Muscle of leg (tissue), 11 donors: Measurements from ENCODE around the gene TBC1D22A. TPM values are rescaled to one million over a fixed set of nuclear protein-coding genes. Genes with fewer than 3 reads are reported as not detected.
A peak's percentile ranks its signal among the peaks of the same experiment; 100 is the strongest.

ENCODE experiments used
- DNase-seq: peaks from one replicate; pipeline ENCODE4 v3.0.0; 2013
- H3K27ac ChIP-seq: one replicate; pipeline ENCODE4 v1.5.1; 2013; ENCODE audit warnings: mild to moderate bottlenecking, low read length, control low read depth
- H3K27me3 ChIP-seq: one replicate; pipeline ENCODE4 v1.6.1; 2013; ENCODE audit warnings: low read length; ENCODE audit not compliant: control insufficient read depth, insufficient read depth
- H3K36me3 ChIP-seq: one replicate; pipeline ENCODE4 v1.6.1; 2013; ENCODE audit warnings: low read length; ENCODE audit not compliant: control insufficient read depth, insufficient read depth
- H3K4me1 ChIP-seq: one replicate; pipeline ENCODE4 v1.6.1; 2013; ENCODE audit warnings: low read length; ENCODE audit not compliant: control insufficient read depth, insufficient read depth
- H3K4me3 ChIP-seq: one replicate; pipeline ENCODE4 v1.5.1; 2013; ENCODE audit warnings: low read length, control low read depth
- H3K9me3 ChIP-seq: replicated peaks from 2 replicates; pipeline ENCODE4 v1.6.1; 2013; ENCODE audit warnings: low read depth, low read length; ENCODE audit not compliant: control insufficient read depth
- WGBS: methylation state at CpG from one replicate; pipeline ENCODE4 v1.1.5; 2013; ENCODE audit warnings: missing lambda C conversion rate; ENCODE audit not compliant: insufficient coverage; 5-methylcytosine and 5-hydroxymethylcytosine counted together
- polyA plus RNA-seq, 8 donors: library from polyadenylated mRNA; unstranded; fragments of 120-200 nt; gene quantifications; one replicate each; pipeline versions ENCODE4 v1.2.1 to v1.2.3, GENCODE V29; 2013; ENCODE audit warnings: inconsistent platforms in 1 of 8, low replicate concordance in 1 of 8; ENCODE audit not compliant: insufficient read length in 8 of 8, insufficient read depth in 1 of 8
- total RNA-seq: library from RNA; stranded (reverse); fragments of 120-200 nt; gene quantifications from one replicate; pipeline ENCODE4 v1.2.4, GENCODE V29; 2013

Gene TBC1D22A
- total and polyA plus RNA-seq, 9 donors = 8.0 to 16.9 (median 15.6) TPM

GRCh38 chr22:46893281-46894020 is 131.0 kb downstream of the TBC1D22A start:
- WGBS = 55% methylated on average over 4 of the region's 10 CpGs
- Histone ChIP-seq H3K4me1 (peaks cover 3% of the 10 kb centered on the region), H3K27ac (no peak overlapping the region), H3K9me3 (no peaks in the 10 kb centered on the region), H3K36me3 (peaks cover 14% of the 10 kb centered on the region), H3K27me3 (no peaks in the 10 kb centered on the region), H3K4me3 (no peak overlapping the region)
- no peak for DNase-seq

GRCh38 chr22:46894081-46894671 is 131.7 kb downstream of the TBC1D22A start:
- peaks cover 13% of the 10 kb centered on the region for H3K36me3 ChIP-seq
- peak; percentile 69 for DNase-seq
- no peaks in the 10 kb centered on the region for H3K9me3 ChIP-seq
- no peak overlapping the region for H3K27ac ChIP-seq
- H3K27me3 ChIP-seq = no peaks in the 10 kb centered on the region
- WGBS = 51% methylated on average over 11 of the region's 12 CpGs
- H3K4me3 ChIP-seq = no peak overlapping the region
- peaks cover 3% of the 10 kb centered on the region for H3K4me1 ChIP-seq

GRCh38 chr22:46894851-46895640 is 132.6 kb downstream of the TBC1D22A start:
- peaks cover 3% of the 10 kb centered on the region for H3K4me1 ChIP-seq
- H3K9me3 ChIP-seq = no peaks in the 10 kb centered on the region
- peaks cover 13% of the 10 kb centered on the region for H3K36me3 ChIP-seq
- H3K27me3 ChIP-seq = no peaks in the 10 kb centered on the region
- no peak overlapping the region for H3K27ac ChIP-seq
- H3K4me3 ChIP-seq = no peak overlapping the region
- 88% methylated on average over 5 of the region's 15 CpGs for WGBS
- no peak for DNase-seq

- no peak overlapping the region for H3K27ac ChIP-seq
- 83% methylated on average over 6 of the region's 11 CpGs for WGBS
Measured at GRCh38 chr22:46895753-46896152, 133.3 kb downstream of the TBC1D22A start.

GRCh38 chr22:46896166-46896565 is 133.7 kb downstream of the TBC1D22A start:
- DNase-seq = no peak
- H3K9me3 ChIP-seq = no peaks in the 10 kb centered on the region
- WGBS = no CpG with 5 or more reads among the region's 4 CpGs
- H3K27ac ChIP-seq = no peak overlapping the region
- no peak overlapping the region for H3K4me3 ChIP-seq
- H3K27me3 ChIP-seq = no peaks in the 10 kb centered on the region
- peaks cover 3% of the 10 kb centered on the region for H3K4me1 ChIP-seq
- H3K36me3 ChIP-seq = peaks cover 10% of the 10 kb centered on the region

More at GRCh38 chr22:46895753-46896152, 133.3 kb downstream of the TBC1D22A start:
- Histone ChIP-seq H3K4me3 (no peak overlapping the region), H3K36me3 (peaks cover 13% of the 10 kb centered on the region), H3K4me1 (peaks cover 3% of the 10 kb centered on the region), H3K27me3 (no peaks in the 10 kb centered on the region), H3K9me3 (no peaks in the 10 kb centered on the region)
- DNase-seq = no peak

- H3K9me3 ChIP-seq = no peaks in the 10 kb centered on the region
- no peak overlapping the region for H3K27ac ChIP-seq
- H3K27me3 ChIP-seq = no peaks in the 10 kb centered on the region
- 85% methylated on average over 9 of the region's 13 CpGs for WGBS
- no peak overlapping the region for H3K4me3 ChIP-seq
- no peak for DNase-seq
- H3K36me3 ChIP-seq = peaks cover 10% of the 10 kb centered on the region
- peaks cover 3% of the 10 kb centered on the region for H3K4me1 ChIP-seq
Measured at GRCh38 chr22:46896568-46897245, 134.3 kb downstream of the TBC1D22A start.

- Histone ChIP-seq H3K4me1 (peaks cover 3% of the 10 kb centered on the region), H3K27me3 (no peaks in the 10 kb centered on the region), H3K36me3 (peaks cover 10% of the 10 kb centered on the region), H3K9me3 (no peaks in the 10 kb centered on the region), H3K4me3 (no peak overlapping the region), H3K27ac (no peak overlapping the region)
- WGBS = 100% methylated on average over 1 of the region's 4 CpGs
- no peak for DNase-seq
Measured at GRCh38 chr22:46897246-46897623, 134.8 kb downstream of the TBC1D22A start.

- WGBS = no CpG with 5 or more reads among the region's 5 CpGs
Measured at GRCh38 chr22:46900549-46900948, 138.1 kb downstream of the TBC1D22A start.

GRCh38 chr22:46902436-46902835 is 140.0 kb downstream of the TBC1D22A start:
- Histone ChIP-seq H3K36me3 (peaks cover 12% of the 10 kb centered on the region), H3K4me1 (peaks cover 3% of the 10 kb centered on the region), H3K27ac (no peak overlapping the region), H3K27me3 (no peaks in the 10 kb centered on the region), H3K9me3 (no peaks in the 10 kb centered on the region), H3K4me3 (no peak overlapping the region)
- no peak for DNase-seq
- WGBS = 76% methylated on average over 13 of the region's 14 CpGs

More at GRCh38 chr22:46900549-46900948, 138.1 kb downstream of the TBC1D22A start:
- Histone ChIP-seq H3K9me3 (no peaks in the 10 kb centered on the region), H3K27me3 (no peaks in the 10 kb centered on the region), H3K4me3 (no peak overlapping the region), H3K27ac (no peak overlapping the region), H3K36me3 (peaks cover 11% of the 10 kb centered on the region), H3K4me1 (peaks cover 3% of the 10 kb centered on the region)
- no peak for DNase-seq
